Mucosa of rectum (tissue), 2 donors: ENCODE measurements around the gene RCVRN.

Experiments
- H3K27ac ChIP-seq, 2 donors: one replicate each; pipeline ENCODE4 v1.7.0; 2013; ENCODE audit warnings: inconsistent platforms in 2 of 2, low read depth in 2 of 2, low read length in 2 of 2
- H3K27me3 ChIP-seq, 2 donors: one replicate each; pipeline ENCODE4 v1.7.0; 2013; ENCODE audit warnings: low read length in 2 of 2; ENCODE audit not compliant: control insufficient read depth in 2 of 2, insufficient read depth in 2 of 2
- H3K36me3 ChIP-seq, 2 donors: one replicate each; pipeline ENCODE4 v1.7.0; 2013; ENCODE audit warnings: low read length in 2 of 2; ENCODE audit not compliant: control insufficient read depth in 2 of 2, insufficient read depth in 2 of 2
- H3K4me1 ChIP-seq, 2 donors: one replicate each; pipeline ENCODE4 v1.7.0; 2013; ENCODE audit warnings: low read length in 2 of 2, mild to moderate bottlenecking in 1 of 2; ENCODE audit not compliant: control insufficient read depth in 2 of 2, insufficient read depth in 2 of 2
- H3K4me3 ChIP-seq, 2 donors: one replicate each; pipeline ENCODE4 v1.7.0; 2013; ENCODE audit warnings: low read length in 2 of 2
- H3K9ac ChIP-seq, 2 donors: one replicate each; pipeline ENCODE4 v1.7.0; 2013; ENCODE audit warnings: low read length in 2 of 2, low read depth in 1 of 2, mild to moderate bottlenecking in 1 of 2
- H3K9me3 ChIP-seq, 2 donors: one replicate each; pipeline ENCODE4 v1.7.0; 2013; ENCODE audit warnings: low read length in 2 of 2; ENCODE audit not compliant: control insufficient read depth in 2 of 2
- donor health status: healthy.
- donor health status: Normal muscosa, but diverticular disease.

Gene RCVRN

GRCh38 chr17:9905078-9905415 lies at the start of gene RCVRN:
RCVRN (minus strand) TSS chr17:9905271; CDS start chr17:9905180, 91 bp downstream.
- Histone ChIP-seq H3K9me3 (no peaks in the 10 kb centered on the region), H3K4me1 (peaks cover 0 to under 1% of the 10 kb centered on the region in 2 donors), H3K36me3 (no peaks in the 10 kb centered on the region), H3K4me3 (no peak within 1 kb of the TSS), H3K27me3 (no peaks in the 10 kb centered on the region), H3K27ac (no peak within 1 kb of the TSS), H3K9ac (no peak within 1 kb of the TSS)

DNA sequence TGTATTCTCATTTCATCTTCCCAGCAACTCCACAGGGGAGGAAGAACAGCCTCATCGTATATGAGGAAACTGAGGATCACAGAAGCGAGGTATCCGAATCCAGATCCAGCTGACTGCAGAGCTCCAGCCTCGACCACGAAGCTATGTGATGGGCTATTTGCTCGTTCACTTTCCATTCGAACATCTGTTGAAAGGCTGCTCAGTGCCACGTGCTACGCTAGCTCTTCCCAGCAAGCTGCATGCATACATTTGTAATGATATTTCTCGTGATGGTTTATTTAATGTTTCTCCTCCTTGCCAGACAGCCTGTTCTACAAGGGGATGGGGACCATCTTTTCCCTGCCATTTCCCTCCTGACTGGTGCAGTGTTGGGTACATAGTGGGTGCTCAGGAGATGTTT lies 48.4 kb upstream of the RCVRN start:
- Histone ChIP-seq H3K4me1 (no peaks in the 10 kb centered on the region), H3K27me3 (no peaks in the 10 kb centered on the region), H3K36me3 (no peaks in the 10 kb centered on the region), H3K4me3 (no peak overlapping the region), H3K9me3 (no peaks in the 10 kb centered on the region), H3K9ac (no peak overlapping the region), H3K27ac (no peak overlapping the region)

DNA sequence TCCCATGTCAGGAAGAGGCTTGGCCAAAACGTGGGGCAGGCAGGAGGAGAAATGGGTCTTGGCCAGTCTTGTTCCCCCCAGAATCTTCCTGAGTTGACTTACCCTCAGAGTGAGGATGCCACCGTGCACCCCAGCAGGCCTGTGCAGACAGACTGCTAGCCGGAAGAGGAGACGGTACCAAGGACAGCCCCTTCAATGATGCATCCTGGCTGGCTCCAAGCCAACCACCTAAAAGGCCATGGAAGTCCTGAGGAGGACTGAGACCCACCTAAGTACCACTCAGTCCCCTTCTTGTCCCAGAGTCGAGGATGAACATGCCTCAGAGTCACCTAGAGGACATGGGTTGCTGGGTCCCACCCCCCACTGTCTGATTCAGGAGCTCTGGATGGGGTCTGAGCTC lies 46.7 kb upstream of the RCVRN start:
- Histone ChIP-seq H3K27ac (no peak overlapping the region), H3K27me3 (no peaks in the 10 kb centered on the region), H3K36me3 (no peaks in the 10 kb centered on the region), H3K4me1 (no peaks in the 10 kb centered on the region), H3K4me3 (no peak overlapping the region), H3K9me3 (no peaks in the 10 kb centered on the region), H3K9ac (no peak overlapping the region)

DNA sequence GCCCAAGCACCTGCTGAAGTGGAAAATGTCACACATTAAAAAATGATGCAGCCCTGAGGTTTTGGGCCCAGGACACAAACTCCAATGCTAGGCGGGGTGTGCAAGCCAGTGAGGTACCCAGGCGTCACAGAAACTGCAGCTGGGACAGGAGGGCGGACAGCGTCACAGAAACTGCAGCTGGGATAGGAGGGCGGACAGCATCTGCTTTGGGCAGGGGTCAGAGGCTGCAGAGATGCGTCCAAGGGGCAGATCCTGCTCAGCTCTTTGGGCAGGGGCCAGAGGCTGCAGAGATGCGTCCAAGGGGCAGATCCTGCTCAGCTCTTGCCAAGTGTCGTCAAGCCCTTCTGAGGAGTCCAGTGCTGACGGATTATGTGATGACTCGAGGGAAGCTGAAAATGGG lies 43.9 kb upstream of the RCVRN start:
- Histone ChIP-seq H3K27ac (no peak overlapping the region), H3K36me3 (no peaks in the 10 kb centered on the region), H3K27me3 (no peaks in the 10 kb centered on the region), H3K4me1 (no peaks in the 10 kb centered on the region), H3K9ac (no peak overlapping the region), H3K9me3 (no peaks in the 10 kb centered on the region), H3K4me3 (no peak overlapping the region)

DNA sequence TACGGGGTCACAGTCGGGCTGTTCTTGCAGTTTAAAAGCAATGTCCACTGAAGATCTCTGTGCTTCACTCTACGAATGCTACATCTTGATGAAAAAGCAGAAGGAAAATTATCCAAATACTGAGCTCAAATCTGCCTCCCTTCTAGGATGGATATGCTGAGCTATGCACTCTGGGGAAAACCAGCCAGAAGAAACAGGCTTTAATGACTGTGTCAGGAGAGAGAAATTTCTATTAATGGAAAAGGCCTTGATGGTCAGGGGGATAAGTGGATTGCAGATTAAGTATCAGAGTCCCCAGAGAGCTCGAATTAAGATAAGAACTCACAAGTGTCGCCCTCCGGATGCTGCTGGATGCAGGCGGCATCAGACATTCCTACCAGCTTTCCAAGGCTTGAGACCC lies 39.6 kb upstream of the RCVRN start:
- Histone ChIP-seq H3K4me3 (no peak overlapping the region), H3K27me3 (no peaks in the 10 kb centered on the region), H3K27ac (no peak overlapping the region), H3K9me3 (no peaks in the 10 kb centered on the region), H3K36me3 (peaks cover 0 to 11% of the 10 kb centered on the region in 2 donors), H3K4me1 (no peaks in the 10 kb centered on the region), H3K9ac (no peak overlapping the region)

DNA sequence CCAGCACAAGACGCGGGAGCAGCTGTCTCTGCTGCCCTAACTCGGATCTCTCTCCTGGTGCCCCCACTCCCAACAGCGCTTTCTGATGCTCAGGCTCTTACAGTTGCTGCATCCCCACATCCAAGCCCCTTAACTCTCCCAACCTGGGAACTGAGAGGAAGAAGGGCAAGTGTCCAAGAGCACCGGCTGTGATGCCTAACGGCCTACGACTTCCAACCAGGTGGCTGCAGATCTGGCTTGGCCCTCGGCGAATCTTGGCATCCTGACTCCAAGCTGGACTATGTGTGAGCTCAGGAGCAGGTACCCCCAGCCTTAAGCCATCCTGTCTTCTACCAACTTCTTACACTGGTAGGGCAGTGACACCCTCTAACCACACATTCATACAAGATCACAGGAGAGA lies 38.3 kb upstream of the RCVRN start:
- Histone ChIP-seq H3K4me3 (no peak overlapping the region), H3K36me3 (peaks cover 0 to 11% of the 10 kb centered on the region in 2 donors), H3K9me3 (no peaks in the 10 kb centered on the region), H3K27me3 (no peaks in the 10 kb centered on the region), H3K27ac (no peak overlapping the region), H3K9ac (no peak overlapping the region), H3K4me1 (no peaks in the 10 kb centered on the region)

DNA sequence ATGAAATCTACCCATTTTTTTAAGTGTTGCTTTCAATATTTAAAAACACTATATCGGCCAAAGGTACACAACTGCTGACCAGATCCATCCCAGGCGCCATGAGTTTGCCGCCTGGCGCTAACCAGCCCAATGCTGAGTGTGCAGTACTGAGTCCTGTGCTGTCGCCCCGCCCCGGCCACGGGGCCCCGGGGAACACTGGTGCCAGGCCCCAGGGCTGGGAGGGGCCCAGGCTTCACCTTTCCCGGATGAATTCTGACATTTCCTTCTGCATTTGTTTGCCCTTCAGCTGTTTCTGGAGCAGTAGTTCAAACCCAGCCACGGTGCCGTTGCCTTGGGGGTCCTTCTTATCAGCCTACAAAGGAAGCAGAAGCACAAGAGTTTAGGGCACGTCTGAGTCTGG lies 37.8 kb upstream of the RCVRN start:
- no peaks in the 10 kb centered on the region for H3K27me3 ChIP-seq
- peaks cover 0 to 11% of the 10 kb centered on the region in 2 donors for H3K36me3 ChIP-seq
- no peak overlapping the region for H3K27ac ChIP-seq
- H3K9me3 ChIP-seq = no peaks in the 10 kb centered on the region
- no peak overlapping the region for H3K9ac ChIP-seq
- no peaks in the 10 kb centered on the region for H3K4me1 ChIP-seq
- H3K4me3 ChIP-seq = no peak overlapping the region

GRCh38 chr17:9941305-9941704 lies 36.2 kb upstream of the RCVRN start:
- H3K27ac ChIP-seq = no peak overlapping the region
- peaks cover 0 to 11% of the 10 kb centered on the region in 2 donors for H3K36me3 ChIP-seq
- no peak overlapping the region for H3K4me3 ChIP-seq
- H3K4me1 ChIP-seq = no peaks in the 10 kb centered on the region
- H3K27me3 ChIP-seq = no peaks in the 10 kb centered on the region
- H3K9me3 ChIP-seq = no peaks in the 10 kb centered on the region
- no peak overlapping the region for H3K9ac ChIP-seq

- H3K9me3 ChIP-seq = no peaks in the 10 kb centered on the region
- no peak overlapping the region for H3K4me3 ChIP-seq
- peaks cover 0 to 11% of the 10 kb centered on the region in 2 donors for H3K36me3 ChIP-seq
- no peak overlapping the region for H3K9ac ChIP-seq
- no peak overlapping the region for H3K27ac ChIP-seq
- H3K27me3 ChIP-seq = no peaks in the 10 kb centered on the region
- H3K4me1 ChIP-seq = no peaks in the 10 kb centered on the region
Measured at GRCh38 chr17:9940841-9941240, 35.8 kb upstream of the RCVRN start.

- Histone ChIP-seq H3K9ac (no peak overlapping the region), H3K4me3 (no peak overlapping the region), H3K27me3 (no peaks in the 10 kb centered on the region), H3K9me3 (no peaks in the 10 kb centered on the region), H3K27ac (no peak overlapping the region), H3K36me3 (peaks cover 0 to 11% of the 10 kb centered on the region in 2 donors), H3K4me1 (no peaks in the 10 kb centered on the region)
Measured at GRCh38 chr17:9938764-9939163, 33.7 kb upstream of the RCVRN start.

DNA sequence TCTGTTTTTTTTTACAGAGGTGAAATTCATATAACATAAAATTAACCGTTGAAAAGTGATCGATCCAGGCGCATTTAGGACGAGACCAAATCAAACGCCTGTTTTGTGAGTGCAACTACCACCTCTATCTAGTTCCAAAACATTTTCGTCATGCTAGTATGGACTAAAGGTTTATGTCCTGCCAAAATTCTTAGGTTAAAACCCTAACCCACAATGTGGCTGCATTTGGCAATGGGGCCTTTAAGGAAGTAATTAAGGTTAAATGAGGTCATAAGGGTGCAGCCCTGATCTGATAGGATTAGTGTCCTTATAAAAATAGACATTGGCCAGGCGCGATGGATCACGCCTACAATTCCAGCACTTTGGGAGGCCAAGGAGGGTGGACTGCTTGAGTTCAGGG lies 32.8 kb upstream of the RCVRN start:
- Histone ChIP-seq H3K4me1 (no peaks in the 10 kb centered on the region), H3K9ac (no peak overlapping the region), H3K9me3 (no peaks in the 10 kb centered on the region), H3K27me3 (no peaks in the 10 kb centered on the region), H3K27ac (no peak overlapping the region), H3K4me3 (no peak overlapping the region), H3K36me3 (peaks cover 0 to 11% of the 10 kb centered on the region in 2 donors)
